Endothelial cell of umbilical vein (primary cell): ENCODE results near the gene PDGFA. TPM values are rescaled to one million over a fixed set of nuclear protein-coding genes. Genes with fewer than 3 reads are reported as not detected.

Source experiments
- BruUV-seq: library from RNA; stranded (reverse); fragments of 400-500 nt; replicated peaks from 2 replicates; lab custom pipeline; 2021; lab: Mats Ljungman, UMichigan
- CTCF ChIA-PET: fragments of 300-600, 350-600 bp; sonication (Branson Sonifier 250); formaldehyde crosslinking; loops from one replicate; lab custom pipeline; 2021; ENCODE audit warnings: antibody characterized with exemption, inconsistent platforms; lab: Charles Lee
- POLR2A ChIA-PET: fragments of 300-600, 350-600 bp; sonication (Branson Sonifier 250); formaldehyde crosslinking; loops from one replicate; lab custom pipeline; 2021; ENCODE audit warnings: antibody characterized with exemption, inconsistent platforms; lab: Charles Lee
- DNase-seq: peaks from one replicate; pipeline ENCODE4 v3.0.0-alpha.2; 2011; ENCODE audit warnings: low read depth, low spot score
- FAIRE-seq: peaks from 2 replicates; lab custom pipeline; 2011; peaks lifted over from hg19 to GRCh38; lab: Jason Lieb, UNC
- H2AFZ ChIP-seq: 2 replicates; pipeline ENCODE4 v1.6.0; 2012; ENCODE audit warnings: low read depth, low read length, control low read depth, inconsistent platforms
- H3K27ac ChIP-seq: 2 replicates; pipeline ENCODE4 v1.5.1; 2011; ENCODE audit warnings: low read depth, mild to moderate bottlenecking, control low read depth, low read length, moderate library complexity; ENCODE audit not compliant: insufficient read depth
- H3K27me3 ChIP-seq, 2 experiments: 2 replicates each; pipeline versions ENCODE4 v1.6.0 to v1.6.1; 2011; ENCODE audit warnings: low read length in 2 of 2, mixed read lengths in 1 of 2; ENCODE audit not compliant: control insufficient read depth in 2 of 2, insufficient read depth in 2 of 2
- H3K36me3 ChIP-seq, 2 experiments: 2 replicates in 1 of 2; 3 replicates in 1 of 2; pipeline ENCODE4 v1.5.1; 2011; ENCODE audit warnings: low read length in 2 of 2, mild to moderate bottlenecking in 1 of 2, moderate library complexity in 1 of 2; ENCODE audit not compliant: control insufficient read depth in 2 of 2, insufficient read depth in 2 of 2; ENCODE audit errors: extremely low read depth in 1 of 2
- H3K4me1 ChIP-seq: 3 replicates; pipeline ENCODE4 v1.5.1; 2011; ENCODE audit warnings: mild to moderate bottlenecking, low read length; ENCODE audit not compliant: control insufficient read depth, insufficient read depth; ENCODE audit errors: extremely low read depth
- H3K4me2 ChIP-seq: 2 replicates; pipeline ENCODE4 v1.6.1; 2011; ENCODE audit warnings: low read length, control low read depth, mixed read lengths; ENCODE audit not compliant: insufficient read depth
- H3K4me3 ChIP-seq, 3 experiments: fragments of 200-600 bp in 1 of 3; sonication (generic), shearing (Covaris generic) in 1 of 3; replicated peaks in 1 of 3; 2 replicates each; pipeline ENCODE4 v1.5.1; 2011 to 2016; ENCODE audit warnings: control low read depth in 3 of 3, low read length in 3 of 3, mild to moderate bottlenecking in 2 of 3, inconsistent platforms in 1 of 3, low read depth in 1 of 3, moderate library complexity in 1 of 3; ENCODE audit not compliant: insufficient read depth in 1 of 3
- H3K79me2 ChIP-seq: 2 replicates; pipeline ENCODE4 v1.6.0; 2012; ENCODE audit warnings: low read length, inconsistent platforms; ENCODE audit not compliant: control insufficient read depth, insufficient read depth
- H3K9ac ChIP-seq: replicated peaks from 2 replicates; pipeline ENCODE3; 2011; ENCODE audit warnings: low read length, control low read depth; ENCODE audit not compliant: insufficient read depth; ENCODE audit errors: extremely low read depth
- H3K9me1 ChIP-seq: replicated peaks from 3 replicates; pipeline ENCODE4 v1.6.0; 2011; ENCODE audit warnings: mild to moderate bottlenecking, low read length; ENCODE audit not compliant: control insufficient read depth, insufficient read depth; ENCODE audit errors: extremely low read depth
- H3K9me3 ChIP-seq: replicated peaks from 2 replicates; pipeline ENCODE4 v1.5.1; 2012; ENCODE audit warnings: low read length, inconsistent platforms; ENCODE audit not compliant: control insufficient read depth, insufficient read depth
- H4K20me1 ChIP-seq: replicated peaks from 2 replicates; pipeline ENCODE3; 2011; ENCODE audit warnings: mild to moderate bottlenecking, low read length; ENCODE audit not compliant: control insufficient read depth, insufficient read depth; ENCODE audit errors: extremely low read depth
- CTCF ChIP-seq, 2 donors: IDR thresholded peaks; 1 replicate in 1 of 2; 2 replicates in 1 of 2; pipeline ENCODE4 v1.5.1; 2011; ENCODE audit warnings: low read length in 2 of 2, mild to moderate bottlenecking in 2 of 2, moderate library complexity in 2 of 2, control low read depth in 1 of 2, inconsistent platforms in 1 of 2, low read depth in 1 of 2; ENCODE audit not compliant: insufficient read depth in 1 of 2; ENCODE audit errors: extremely low read depth in 1 of 2
- EZH2 ChIP-seq: IDR thresholded peaks from 2 replicates; pipeline ENCODE4 v1.6.1; 2012; ENCODE audit warnings: borderline replicate concordance, low read depth, mild to moderate bottlenecking, moderate library complexity, low read length, inconsistent platforms; ENCODE audit not compliant: severe bottlenecking
- FOS ChIP-seq: IDR thresholded peaks from 2 replicates; pipeline ENCODE4 v1.6.1; 2011; ENCODE audit warnings: mild to moderate bottlenecking, low read length, moderate library complexity, borderline replicate concordance; ENCODE audit not compliant: insufficient read depth
- JUN ChIP-seq: IDR thresholded peaks from 2 replicates; pipeline ENCODE4 v1.6.1; 2011; ENCODE audit warnings: borderline replicate concordance, low read depth; ENCODE audit not compliant: insufficient read length, insufficient read depth
- POLR2AphosphoS5 ChIP-seq: IDR thresholded peaks from 2 replicates; pipeline ENCODE4 v1.6.1; 2012; ENCODE audit warnings: low read depth, mild to moderate bottlenecking, control low read depth, low read length, moderate library complexity; ENCODE audit not compliant: insufficient read depth
- dilution Hi-C: fragments of 300-500 bp; cut with MboI; formaldehyde crosslinking; loops from one replicate; pipeline ENCODE4 v1.15.0; 2019; ENCODE audit warnings: low sequenced_read_pairs; ENCODE audit not compliant: extremely low pct_ligation_motif_present
- intact Hi-C: fragments of 100-400 bp; cut with micrococcal nuclease; formaldehyde crosslinking; loops from one replicate; pipeline ENCODE4 v1.10.0; 2022
- polyA plus RNA-seq, 4 experiments: library from polyadenylated mRNA; depleted of rRNA in 3 of 4; stranded (reverse) in 3 of 4; unstranded in 1 of 4; fragments of >200 nt; gene quantifications; 2 replicates each; pipeline versions ENCODE4 v1.2.1 to v1.2.3, GENCODE V29; 2011 to 2012; ENCODE audit warnings: missing spikeins in 1 of 4
- total RNA-seq: library from RNA; stranded (reverse); gene quantifications from 2 replicates; pipeline ENCODE4 v1.2.3, GENCODE V29; 2021

Gene PDGFA
- total and polyA plus RNA-seq, 2 donors (not counting 3 experiments of a cell fraction or from before 2014, with no cell fraction given), result 17.4 to 62.4 TPM

GRCh38 chr7:508461-509170, 11.0 kb downstream of the PDGFA start:
- H3K27ac ChIP-seq, result no peak overlapping the region
- intact Hi-C loops (no loop called here), dilution Hi-C loops (no loop called here)
- no peaks in the 10 kb centered on the region for H4K20me1 ChIP-seq
- H3K9me3 ChIP-seq, result no peaks in the 10 kb centered on the region
- no peak overlapping the region for H2AFZ ChIP-seq
- BruUV-seq, result no TSS peak
- H3K4me3 ChIP-seq, result no peak overlapping the region
- H3K79me2 ChIP-seq, result peaks cover 47% of the 10 kb centered on the region
- no peaks in the 10 kb centered on the region for H3K27me3 ChIP-seq
- no peak overlapping the region for H3K4me2 ChIP-seq
- DNase-seq (no peak), FAIRE-seq (no peak)
- TF ChIP-seq JUN, result no peak
- TF ChIP-seq EZH2, result no peak
- no peak for TF ChIP-seq FOS
- TF ChIP-seq POLR2AphosphoS5, result no peak
- TF ChIP-seq CTCF (IDR thresholded peaks at IDR 0.05; ENCODE audit: extremely low read depth in 1 of 2, insufficient read depth in 1 of 2, low read depth in 1 of 2, low read length in 2 of 2), result no peak
- H3K4me1 ChIP-seq, result peaks cover 7% of the 10 kb centered on the region
- ChIA-PET CTCF (interaction anchor here (0.6 kb wide), 1 partner anchor 367 kb away, joined by 4 read pairs; no protein-coding TSS in a partner anchor), POLR2A (no interaction called here)
- peaks cover 7 to 8% of the 10 kb centered on the region in 2 experiments for H3K36me3 ChIP-seq
- H3K9ac ChIP-seq, result no peak overlapping the region
- no peaks in the 10 kb centered on the region for H3K9me1 ChIP-seq
